Aorta (tissue), 5 donors: ENCODE results near the gene ZSWIM6. TPM values are rescaled to one million over a fixed set of nuclear protein-coding genes. Genes with fewer than 3 reads are reported as not detected.

Experiments used
- ATAC-seq: fragments of 200-7000 bp; cut with Tn5 transposase; one replicate; pipeline ENCODE4 v1.9.1; 2022; ENCODE audit warnings: moderate library complexity; ENCODE audit not compliant: low FRiP score
- DNase-seq, 2 donors: peaks; one replicate each; pipeline ENCODE4 v3.0.0-alpha.2; 2020
- H3K27ac ChIP-seq, 2 donors: one replicate each; pipeline ENCODE4 v1.5.1; 2013; ENCODE audit warnings: low read length in 2 of 2, mild to moderate bottlenecking in 2 of 2, moderate library complexity in 2 of 2, control low read depth in 1 of 2, inconsistent platforms in 1 of 2, low read depth in 1 of 2
- H3K27me3 ChIP-seq, 2 donors: one replicate each; pipeline ENCODE4 v1.6.1; 2013; ENCODE audit warnings: control low read depth in 1 of 2, low read length in 1 of 2, mild to moderate bottlenecking in 1 of 2, moderate library complexity in 1 of 2; ENCODE audit not compliant: insufficient read depth in 2 of 2, control insufficient read depth in 1 of 2
- H3K36me3 ChIP-seq, 2 donors: one replicate each; pipeline ENCODE4 v1.6.1; 2013; ENCODE audit warnings: control low read depth in 1 of 2, low read length in 1 of 2, mild to moderate bottlenecking in 1 of 2; ENCODE audit not compliant: insufficient read depth in 2 of 2, control insufficient read depth in 1 of 2
- H3K4me1 ChIP-seq, 2 donors: one replicate each; pipeline ENCODE4 v1.6.1; 2013; ENCODE audit warnings: low read length in 2 of 2, control low read depth in 1 of 2, mild to moderate bottlenecking in 1 of 2, moderate library complexity in 1 of 2; ENCODE audit not compliant: insufficient read depth in 2 of 2, control insufficient read depth in 1 of 2
- H3K4me3 ChIP-seq, 2 donors: one replicate each; pipeline ENCODE4 v1.5.1; 2013; ENCODE audit warnings: low read length in 2 of 2, control low read depth in 1 of 2, mild to moderate bottlenecking in 1 of 2
- H3K9me3 ChIP-seq: one replicate; pipeline ENCODE4 v1.6.1; 2013; ENCODE audit warnings: mild to moderate bottlenecking, low read length; ENCODE audit not compliant: control insufficient read depth
- WGBS, 2 donors: extraction: QIAGEN DNeasy Blood & Tissue Kit; methylation state at CpG; one replicate each; pipeline ENCODE4 v1.1.7; 2013; 5-methylcytosine and 5-hydroxymethylcytosine counted together
- intact Hi-C, 2 donors: fragments of 100-400 bp; cut with DNase I; formaldehyde crosslinking; loops; one replicate each; pipeline versions ENCODE4 v1.14.2 to v1.15.0; 2022
- polyA plus RNA-seq, 2 donors: library from polyadenylated mRNA; stranded (reverse); fragments of 200-250 nt; gene quantifications; one replicate each; pipeline ENCODE4 v1.2.3, GENCODE V29; 2013
- total RNA-seq, 2 donors: library from RNA; stranded (reverse); fragmentation: NEBNext Ultra II Directional; extraction: Animal tissue kit (Norgen Biotek cat#: 25700); gene quantifications; one replicate each; pipeline ENCODE4 v1.2.1, GENCODE V29; 2021
- donor health status: healthy with polysubstance abuse.
- donor health status: Bipolar disorder and iron deficiency.
- donor health status: DM: no; HTN: no; CAD: no.
- donor health status: DM: no; HTN: no; CAD: no.
- donor health status: DM: yes; HTN: yes; CAD: no.

ZSWIM6 gene
- total and polyA plus RNA-seq, 4 donors = 3.4 to 21.8 (median 12.4) TPM

DNA sequence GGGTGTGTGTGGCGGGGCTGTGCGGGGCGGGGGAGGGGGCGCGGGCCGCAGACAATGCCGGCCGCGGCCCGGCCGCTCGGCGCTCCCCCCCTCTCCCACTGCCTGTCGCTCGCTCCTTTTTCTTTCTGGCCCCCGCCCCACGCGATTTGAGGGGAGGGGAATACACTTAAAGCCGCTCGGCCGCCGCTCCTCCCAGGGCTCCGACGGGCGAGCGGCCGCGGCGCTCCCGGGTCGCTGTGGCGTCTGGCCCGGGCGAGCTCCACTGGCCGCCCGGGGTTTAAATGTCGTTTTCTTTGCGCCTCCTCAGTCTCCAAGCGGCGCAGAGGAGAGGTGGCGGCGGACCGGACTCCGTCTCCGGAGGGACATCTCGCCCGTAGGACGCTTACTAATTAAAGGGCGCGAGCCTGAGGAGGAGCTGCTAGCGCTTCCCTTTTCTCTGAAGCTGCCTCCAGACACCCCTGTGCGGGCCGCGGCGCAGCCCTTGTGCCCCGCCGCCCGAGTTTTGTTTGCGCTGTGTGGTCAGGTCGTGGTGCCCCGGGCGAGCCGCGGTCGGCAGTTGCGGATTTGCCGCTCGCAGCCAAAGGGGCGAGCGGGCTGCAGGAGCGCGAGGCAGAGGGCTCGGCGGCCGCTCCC lies 1.4 kb downstream of the ZSWIM6 start:
- Histone ChIP-seq H3K36me3 (no peaks in the 10 kb centered on the region), H3K27me3 (no peaks in the 10 kb centered on the region), H3K4me3 (peak overlapping the region; percentile 90 to 98), H3K9me3 (no peaks in the 10 kb centered on the region), H3K27ac (peak overlapping the region in 1 of 2 donors; percentile 55), H3K4me1 (peaks cover 0 to 4% of the 10 kb centered on the region in 2 donors)
- intact Hi-C loops = loop anchor here (2.0 to 10.0 kb wide), 9 partner anchors 75 to 386 kb away; partner anchors contain the start of genes ERCC8 (in 1 of the 2), NDUFAF2 (in 1 of the 2) and SMIM15 (in 1 of the 2)
- DNase-seq = peak; percentile 73 to 81
- WGBS, 2 donors = 0 to 1% methylated on average over 48 to 75 of the region's 75 CpGs
- ATAC-seq = no peak

DNA sequence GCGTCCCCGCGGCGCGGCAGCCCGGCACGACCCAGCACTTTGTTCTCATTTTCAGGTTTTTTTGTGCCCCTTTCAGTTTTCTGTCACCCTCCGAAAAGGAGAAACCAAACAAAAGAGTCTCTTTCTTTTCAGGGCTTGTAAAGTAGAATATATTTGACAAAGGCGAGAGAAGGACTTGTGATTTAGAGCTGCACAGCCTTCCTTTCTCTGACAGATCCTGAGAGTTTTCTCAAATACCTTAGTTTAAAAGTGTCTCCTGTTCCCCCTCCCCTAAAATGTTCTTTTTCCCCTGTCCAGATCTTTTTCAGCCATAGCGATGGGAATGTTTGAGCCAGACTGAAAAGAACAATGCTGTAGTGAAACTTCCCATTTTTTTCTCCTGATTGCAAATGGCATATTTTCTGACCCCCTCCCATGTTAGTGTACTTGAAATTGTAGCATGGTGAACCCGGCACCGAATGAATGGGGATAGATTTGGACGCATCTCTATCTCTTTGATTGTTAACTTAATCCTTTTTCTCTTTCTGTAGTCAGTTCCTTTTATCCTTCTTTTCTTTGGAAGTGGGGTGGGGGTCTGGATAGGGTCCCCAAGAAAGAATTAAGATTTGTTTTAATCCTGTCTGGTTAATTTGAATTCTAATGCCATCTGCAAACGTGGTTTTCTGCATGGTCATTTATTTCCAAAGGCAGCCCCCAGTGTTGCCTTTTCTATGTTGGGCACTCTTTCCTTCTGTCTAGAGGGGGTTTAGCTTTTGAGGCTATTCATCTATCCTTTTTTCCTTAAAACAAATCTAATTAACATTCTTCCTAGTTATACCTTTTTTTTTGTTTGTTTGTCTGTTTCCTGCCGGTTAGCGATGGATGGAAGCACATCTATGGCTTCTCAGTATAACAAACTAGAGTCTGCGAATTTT lies 2.2 kb downstream of the ZSWIM6 start:
- no peak for ATAC-seq
- H3K27ac ChIP-seq = no peak overlapping the region
- H3K27me3 ChIP-seq = no peaks in the 10 kb centered on the region
- H3K4me1 ChIP-seq = peaks cover 0 to 4% of the 10 kb centered on the region in 2 donors
- no peak for DNase-seq
- no peaks in the 10 kb centered on the region for H3K9me3 ChIP-seq
- H3K4me3 ChIP-seq = peak overlapping the region; percentile 90 to 98
- intact Hi-C loops = loop anchor here (2.0 to 10.0 kb wide), 9 partner anchors 75 to 387 kb away; partner anchors contain the start of genes ERCC8 (in 1 of the 2), NDUFAF2 (in 1 of the 2) and SMIM15 (in 1 of the 2)
- no peaks in the 10 kb centered on the region for H3K36me3 ChIP-seq
- WGBS, 2 donors = 3 to 5% methylated on average over 17 of the region's 17 CpGs

DNA sequence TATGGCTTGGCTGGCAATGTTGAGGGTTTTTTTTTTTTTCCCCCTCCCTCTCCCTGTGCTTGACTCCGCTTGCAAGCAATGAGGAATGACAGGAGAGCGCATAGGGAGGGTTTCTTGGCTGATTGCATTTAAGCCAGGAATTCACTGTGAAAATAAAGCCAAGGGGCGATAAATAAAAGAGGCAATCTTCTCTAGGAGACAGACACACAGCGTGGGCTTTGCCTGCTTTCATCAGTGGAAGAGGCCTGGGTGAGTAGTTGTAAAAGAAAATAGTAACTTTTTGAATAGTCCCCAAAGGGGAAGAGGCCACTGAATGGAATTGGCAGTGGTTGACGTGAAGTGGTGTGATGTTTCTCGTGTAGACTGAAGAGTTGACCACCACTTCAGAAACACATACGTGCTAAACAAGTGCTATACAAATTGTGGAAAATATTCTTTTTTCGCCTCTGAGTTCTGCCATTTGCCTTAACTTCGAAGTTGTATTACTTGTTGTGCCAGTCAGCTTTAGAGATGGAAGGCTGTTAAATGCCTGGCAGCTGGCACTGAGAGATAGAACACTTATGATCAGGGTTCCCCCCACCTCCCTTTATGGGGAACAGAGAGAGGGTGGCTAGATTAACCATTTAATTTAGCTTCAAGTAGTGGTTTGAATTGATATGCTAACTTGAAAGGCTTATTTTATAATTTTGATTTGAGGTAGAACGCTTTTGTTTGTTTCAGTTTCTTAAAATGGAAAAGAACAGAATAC lies 3.0 kb downstream of the ZSWIM6 start:
- no peak overlapping the region for H3K27ac ChIP-seq
- intact Hi-C loops = loop anchor here (5.0 to 10.0 kb wide), 7 partner anchors 117 to 388 kb away; partner anchors contain the start of genes ERCC8 (in 1 of the 2), NDUFAF2 (in 1 of the 2) and SMIM15 (in 1 of the 2)
- H3K9me3 ChIP-seq = no peaks in the 10 kb centered on the region
- ATAC-seq = no peak
- H3K27me3 ChIP-seq = no peaks in the 10 kb centered on the region
- peak overlapping the region; percentile 90 to 98 for H3K4me3 ChIP-seq
- H3K4me1 ChIP-seq = peaks cover 0 to 4% of the 10 kb centered on the region in 2 donors
- H3K36me3 ChIP-seq = no peaks in the 10 kb centered on the region
- DNase-seq = no peak
- 33 to 35% methylated on average over 10 of the region's 10 CpGs for WGBS, 2 donors

DNA sequence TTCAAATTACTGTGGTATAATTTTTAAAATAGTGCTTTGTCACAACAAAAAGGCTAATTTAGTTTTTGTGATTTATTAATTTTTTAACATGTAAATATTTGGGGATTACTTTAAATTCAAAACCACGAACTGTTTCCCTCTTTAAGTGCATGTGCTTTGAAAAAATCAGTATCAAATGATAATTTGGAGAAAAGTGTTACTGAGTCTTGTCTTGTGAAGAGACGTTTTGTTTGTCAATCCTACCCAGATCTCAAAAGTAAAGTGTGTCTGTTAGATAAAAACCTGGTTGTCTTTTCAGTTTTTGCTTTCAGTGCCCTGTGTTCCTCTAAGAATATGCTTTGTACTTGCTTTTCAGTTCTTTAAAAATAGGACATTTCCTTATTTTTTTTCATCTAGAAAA lies 7.7 kb downstream of the ZSWIM6 start:
- WGBS, 2 donors = 93 to 97% methylated on average over 2 of the region's 2 CpGs
- Histone ChIP-seq H3K27me3 (no peaks in the 10 kb centered on the region), H3K27ac (no peak overlapping the region), H3K4me1 (peaks cover 0 to 9% of the 10 kb centered on the region in 2 donors), H3K36me3 (no peaks in the 10 kb centered on the region), H3K9me3 (no peaks in the 10 kb centered on the region), H3K4me3 (no peak overlapping the region)
- intact Hi-C loops = loop anchor here in 1 of 2 donors (5.0 to 10.0 kb wide), 3 partner anchors 115 to 318 kb away; no protein-coding TSS in a partner anchor
- ATAC-seq (no peak), DNase-seq (no peak)

DNA sequence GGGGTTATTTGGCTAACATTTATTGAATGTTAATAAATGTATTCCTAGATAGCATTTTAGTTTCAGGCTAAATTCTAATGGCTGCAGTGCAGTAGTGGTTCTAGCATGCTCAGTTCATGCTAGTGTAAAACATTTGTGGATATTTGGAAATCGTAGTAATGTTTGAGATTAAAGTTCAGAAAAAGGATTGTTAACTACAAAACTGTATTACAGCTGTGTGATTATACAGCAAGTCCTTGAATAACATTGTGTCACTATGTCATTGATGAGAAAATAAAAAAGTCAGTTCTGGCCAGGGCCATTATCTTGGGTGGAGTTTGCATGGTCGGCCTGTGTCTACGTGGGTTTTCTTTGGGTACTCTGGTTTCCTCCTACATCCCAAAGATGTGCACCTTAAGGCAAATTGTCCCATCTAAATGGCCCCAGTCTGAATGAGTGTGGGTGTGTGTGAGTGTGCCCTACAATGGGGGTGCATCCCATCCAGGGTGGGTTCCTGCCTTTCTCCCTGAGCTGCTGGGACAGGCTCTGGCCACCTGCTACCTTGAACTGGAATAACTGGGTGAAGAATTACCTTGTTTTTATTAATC lies 8.8 kb downstream of the ZSWIM6 start:
- H3K4me3 ChIP-seq = no peak overlapping the region
- H3K27ac ChIP-seq = no peak overlapping the region
- no peak for DNase-seq
- H3K4me1 ChIP-seq = peaks cover 0 to 4% of the 10 kb centered on the region in 2 donors
- no peaks in the 10 kb centered on the region for H3K9me3 ChIP-seq
- no peaks in the 10 kb centered on the region for H3K27me3 ChIP-seq
- H3K36me3 ChIP-seq = no peaks in the 10 kb centered on the region
- intact Hi-C loops = no loop called here
- 85 to 91% methylated on average over 3 of the region's 3 CpGs for WGBS, 2 donors
- ATAC-seq = no peak

DNA sequence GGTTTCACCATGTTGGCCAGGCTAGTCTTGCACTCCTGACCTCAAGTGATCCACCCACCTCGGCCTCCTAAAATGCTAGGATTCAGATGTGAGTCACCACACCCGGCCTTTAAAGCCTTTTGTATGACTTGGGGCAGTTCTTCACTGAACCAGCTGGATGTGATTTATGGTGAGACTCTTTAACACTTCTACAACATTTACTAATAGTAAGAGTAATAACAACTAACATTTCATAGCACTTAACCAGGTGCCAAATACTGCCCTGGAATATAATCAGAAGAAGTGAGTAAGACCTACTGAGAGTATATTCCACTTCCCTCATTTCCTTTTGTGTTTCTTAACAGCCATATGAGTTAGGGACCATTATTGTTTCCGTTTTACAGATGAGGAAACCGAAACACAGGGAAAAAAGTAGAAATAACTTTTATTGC lies 10.0 kb downstream of the ZSWIM6 start:
- Histone ChIP-seq H3K9me3 (no peaks in the 10 kb centered on the region), H3K36me3 (no peaks in the 10 kb centered on the region), H3K4me3 (no peak overlapping the region), H3K27ac (no peak overlapping the region), H3K27me3 (no peaks in the 10 kb centered on the region), H3K4me1 (peaks cover 0 to 4% of the 10 kb centered on the region in 2 donors)
- DNase-seq (no peak), ATAC-seq (no peak)
- WGBS, 2 donors = 83 to 87% methylated on average over 4 of the region's 4 CpGs
- intact Hi-C loops = no loop called here

DNA sequence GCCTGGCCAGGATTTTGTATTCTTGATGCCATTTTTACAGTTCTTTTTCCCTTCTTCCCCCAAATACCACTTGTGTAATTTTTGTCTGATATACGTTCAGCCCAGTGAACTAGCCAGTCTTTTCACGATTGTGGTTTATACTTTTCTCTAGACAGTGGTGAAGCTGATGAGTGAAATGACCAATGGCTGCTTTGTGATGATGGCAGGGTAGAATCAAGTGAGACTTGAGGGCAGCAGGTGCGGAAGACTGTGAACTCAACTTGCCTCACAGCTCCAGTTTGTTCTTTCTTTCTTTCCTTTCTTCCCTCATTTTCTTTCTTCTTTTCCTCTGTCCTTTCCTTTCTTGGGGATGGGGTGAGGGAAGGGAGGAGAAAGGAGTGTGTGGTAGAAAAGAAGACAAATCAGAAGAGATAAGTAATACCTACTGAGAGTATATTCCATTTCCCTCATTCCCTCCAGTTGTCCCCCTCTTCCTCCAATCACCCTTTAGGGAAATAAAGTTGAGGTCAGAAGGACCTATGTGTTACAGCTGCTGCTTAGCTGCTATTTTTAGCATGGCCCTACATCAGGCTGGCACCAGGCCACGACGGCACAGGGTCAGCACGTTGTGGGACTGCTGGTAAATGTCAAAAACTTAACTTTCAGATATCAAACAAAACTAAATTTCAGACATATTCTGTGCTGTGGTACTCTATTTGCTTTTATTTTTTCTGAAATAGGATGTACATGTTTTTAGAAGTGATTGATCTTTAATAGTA lies 12.3 kb downstream of the ZSWIM6 start:
- Histone ChIP-seq H3K9me3 (no peaks in the 10 kb centered on the region), H3K4me1 (peaks cover 0 to 4% of the 10 kb centered on the region in 2 donors), H3K36me3 (peaks cover 0 to 1% of the 10 kb centered on the region in 2 donors), H3K27ac (no peak overlapping the region), H3K27me3 (no peaks in the 10 kb centered on the region), H3K4me3 (no peak overlapping the region)
- WGBS, 2 donors = 45 to 50% methylated on average over 6 of the region's 6 CpGs
- ATAC-seq = no peak
- peak in 1 of 2 donors; percentile 81 for DNase-seq
- intact Hi-C loops = no loop called here
